ENCODE data around the gene FHOD3. TPM values are rescaled to one million over a fixed set of nuclear protein-coding genes. Genes with fewer than 3 reads are reported as not detected.

FHOD3 gene
- total RNA-seq, 8 experiments from 2014 or later, result 1.2 to 36.1 (median 21.8) TPM

DNA sequence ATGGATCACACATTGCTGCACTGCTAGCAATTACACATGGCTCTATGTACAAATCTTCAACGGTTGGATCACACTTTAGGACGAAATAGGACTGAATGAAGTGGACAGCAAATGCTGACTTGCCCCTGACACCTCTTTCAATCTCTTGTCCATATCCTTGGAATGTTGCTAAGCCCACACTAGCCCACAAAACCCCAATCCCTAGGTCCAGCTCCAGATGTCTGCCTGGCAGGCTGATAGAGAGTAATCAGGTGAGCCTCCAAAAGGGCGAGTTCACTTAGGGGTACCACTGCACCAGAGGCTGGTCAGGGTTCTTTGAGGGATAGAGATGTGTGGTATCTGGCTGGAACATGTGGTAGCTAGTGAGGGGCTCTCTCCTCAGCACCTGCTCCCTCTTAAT is 18.5 kb upstream of the FHOD3 start:
- WGBS, 10 experiments, result 38 to 100% (median 82%) methylated on average over 1 to 3 of the region's 3 CpGs; no CpG with 5 or more reads in 6 of the 10 experiments
- in situ Hi-C loops (cut with MboI; ENCODE audit: low pct_unique_long_range_greater_than_20kb in 2 of 9, low sequenced_read_pairs in 9 of 9, unreplicated experiment in 9 of 9), result loop anchor here in 3 of 9 experiments (25.0 kb wide), 3 partner anchors 192 to 517 kb away; no protein-coding TSS in a partner anchor

DNA sequence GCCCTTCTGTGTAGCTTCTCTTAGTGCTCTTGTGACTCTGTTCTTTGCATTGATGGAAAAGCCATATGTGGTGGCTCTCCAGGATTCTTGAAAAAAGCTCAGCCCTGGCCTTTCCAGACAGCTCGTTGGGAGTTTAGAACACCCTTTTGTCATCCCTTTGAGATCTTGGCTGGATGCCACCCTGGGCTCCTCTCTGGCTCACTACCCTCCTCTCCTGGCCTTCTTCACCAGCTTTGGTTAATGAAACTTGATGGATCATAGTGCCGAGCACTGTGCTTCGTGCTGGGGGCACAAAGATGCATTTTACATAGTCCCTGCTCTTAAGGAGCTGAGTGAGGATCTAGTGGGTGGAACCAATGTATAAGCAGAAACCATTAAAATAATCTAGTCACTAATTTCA is 15.6 kb upstream of the FHOD3 start:
- in situ Hi-C loops (cut with MboI; ENCODE audit: low pct_unique_long_range_greater_than_20kb in 2 of 9, low sequenced_read_pairs in 9 of 9, unreplicated experiment in 9 of 9), result loop anchor here in 4 of 9 experiments (10.0 to 25.0 kb wide), 4 partner anchors 187 to 520 kb away; no protein-coding TSS in a partner anchor
- ATAC-seq (replicated peaks in 6 of 8), result no peak
- 0 to 94% (median 63%) methylated on average over 1 to 3 of the region's 3 CpGs; no CpG with 5 or more reads in 2 of the 10 experiments for WGBS, 10 experiments
- H3K27ac ChIP-seq, result no peak overlapping the region
- no peak overlapping the region for H3K4me3 ChIP-seq
- H3K4me1 ChIP-seq (replicated peaks in 1 of 2), result no peaks in the 10 kb centered on the region

More for the DNA sequence above, 18.5 kb upstream of the FHOD3 start:
- H3K4me1 ChIP-seq (replicated peaks in 1 of 2), result no peaks in the 10 kb centered on the region
- no peak overlapping the region for H3K27ac ChIP-seq
- no peak overlapping the region for H3K4me3 ChIP-seq
- no peak for ATAC-seq (replicated peaks in 6 of 8)

- 0 to 94% (median 73%) methylated on average over 1 to 4 of the region's 6 CpGs; no CpG with 5 or more reads in 6 of the 10 experiments for WGBS, 10 experiments
- Histone ChIP-seq H3K4me3 (no peak overlapping the region), H3K4me1 (replicated peaks in 1 of 2) (no peaks in the 10 kb centered on the region), H3K27ac (no peak overlapping the region)
- in situ Hi-C loops (cut with MboI; ENCODE audit: low pct_unique_long_range_greater_than_20kb in 2 of 9, low sequenced_read_pairs in 9 of 9, unreplicated experiment in 9 of 9), result loop anchor here in 4 of 9 experiments (10.0 to 25.0 kb wide), 4 partner anchors 189 to 521 kb away; no protein-coding TSS in a partner anchor
- ATAC-seq (replicated peaks in 6 of 8), result no peak
Measured at GRCh38 chr18:36283448-36283847, 14.1 kb upstream of the FHOD3 start.

DNA sequence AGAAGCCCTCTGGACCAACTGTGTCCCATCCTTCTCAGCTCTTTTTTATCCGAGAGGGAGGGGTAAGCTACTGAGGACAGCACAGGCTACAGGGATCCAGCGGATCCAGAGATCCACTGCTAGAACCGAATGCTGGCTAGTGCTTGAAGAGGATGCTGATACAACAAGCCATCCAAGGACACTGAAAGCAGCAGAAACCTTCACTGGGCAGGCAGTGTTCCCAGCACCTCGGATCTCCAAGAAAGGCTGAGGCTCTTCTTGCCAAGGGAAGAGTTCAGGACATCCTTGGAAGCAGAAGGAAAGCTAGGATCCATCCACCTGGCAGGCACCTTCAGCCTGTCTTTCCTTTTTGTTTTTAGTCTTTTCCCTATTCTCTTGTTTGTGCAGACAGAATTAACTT is 13.2 kb upstream of the FHOD3 start:
- WGBS, 10 experiments, result 17 to 100% (median 70%) methylated on average over 1 to 3 of the region's 4 CpGs; no CpG with 5 or more reads in 5 of the 10 experiments

DNA sequence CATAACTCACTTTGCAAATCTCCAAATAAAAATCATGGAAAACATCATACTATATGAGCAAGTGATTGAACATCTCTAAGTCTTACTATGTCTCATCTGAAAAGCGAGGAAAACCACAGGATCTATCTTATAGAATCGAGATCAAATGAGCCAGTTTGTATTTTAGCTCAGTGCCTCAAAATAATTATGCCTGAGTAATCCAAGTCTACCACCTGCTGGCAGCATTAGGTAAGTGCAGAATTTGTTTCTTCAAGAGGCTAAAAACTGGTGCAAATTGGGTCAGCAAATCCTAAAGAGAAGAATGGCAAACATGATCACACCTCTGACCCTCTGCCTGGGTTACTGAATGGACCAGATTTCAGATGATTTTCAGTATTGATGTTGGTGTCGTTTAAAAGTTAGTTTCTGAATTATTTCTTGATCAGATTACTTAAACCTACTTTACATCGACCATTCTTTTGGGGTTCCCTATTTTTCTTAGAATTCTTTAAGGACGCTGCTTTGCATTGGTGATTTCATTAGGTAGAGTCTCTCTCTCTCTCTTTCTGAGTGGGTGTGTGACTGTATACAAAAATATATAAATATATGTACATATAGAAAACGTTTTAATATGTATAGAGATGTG is 12.7 kb upstream of the FHOD3 start:
- H3K27ac ChIP-seq, result no peak overlapping the region
- no peaks in the 10 kb centered on the region for H3K4me1 ChIP-seq (replicated peaks in 1 of 2)
- H3K4me3 ChIP-seq, result no peak overlapping the region
- 0 to 51% (median 14%) methylated on average over 2 to 6 of the region's 6 CpGs for WGBS, 10 experiments
- in situ Hi-C loops (cut with MboI; ENCODE audit: low pct_unique_long_range_greater_than_20kb in 2 of 9, low sequenced_read_pairs in 9 of 9, unreplicated experiment in 9 of 9), result loop anchor here in 4 of 9 experiments (10.0 to 25.0 kb wide), 4 partner anchors 190 to 522 kb away; no protein-coding TSS in a partner anchor
- peak in 6 of 8 experiments; percentile 21 to 75 (median 35) for ATAC-seq (replicated peaks in 6 of 8)

More for the DNA sequence above, 13.2 kb upstream of the FHOD3 start:
- Histone ChIP-seq H3K27ac (no peak overlapping the region), H3K4me3 (no peak overlapping the region), H3K4me1 (replicated peaks in 1 of 2) (no peaks in the 10 kb centered on the region)
- peak in 1 of 8 experiments; percentile 14 for ATAC-seq (replicated peaks in 6 of 8)
- in situ Hi-C loops (cut with MboI; ENCODE audit: low pct_unique_long_range_greater_than_20kb in 2 of 9, low sequenced_read_pairs in 9 of 9, unreplicated experiment in 9 of 9), result loop anchor here in 4 of 9 experiments (10.0 to 25.0 kb wide), 4 partner anchors 189 to 522 kb away; no protein-coding TSS in a partner anchor

GRCh38 chr18:36287653-36288052 is 9.9 kb upstream of the FHOD3 start:
- 100% methylated on average over 1 of the region's 2 CpGs; no CpG with 5 or more reads in 5 of the 10 experiments for WGBS, 10 experiments
- no peak for ATAC-seq (replicated peaks in 6 of 8)
- no peak overlapping the region for H3K27ac ChIP-seq

DNA sequence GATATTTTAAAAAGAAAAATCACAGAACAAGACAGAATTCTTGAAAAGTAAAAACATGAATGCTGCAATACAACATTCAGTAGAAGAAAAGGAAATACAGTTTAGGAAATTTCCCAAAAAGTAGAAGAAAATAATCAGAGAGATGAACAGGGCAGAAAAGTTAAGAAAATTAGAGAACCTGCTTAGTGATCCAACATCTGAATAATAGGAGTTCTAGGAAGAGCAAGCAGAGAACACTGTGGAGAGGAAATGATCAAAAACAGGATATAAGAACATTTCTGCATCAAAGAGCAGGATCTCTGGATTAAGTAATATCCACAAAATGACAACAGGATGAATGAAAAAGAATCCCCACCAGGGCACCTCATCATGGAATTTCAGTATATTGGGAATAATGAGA is 8.8 kb upstream of the FHOD3 start:
- no peaks in the 10 kb centered on the region for H3K4me1 ChIP-seq (replicated peaks in 1 of 2)
- ATAC-seq (replicated peaks in 6 of 8), result no peak
- H3K4me3 ChIP-seq, result no peak overlapping the region
- H3K27ac ChIP-seq, result no peak overlapping the region
- in situ Hi-C loops (cut with MboI; ENCODE audit: low pct_unique_long_range_greater_than_20kb in 2 of 9, low sequenced_read_pairs in 9 of 9, unreplicated experiment in 9 of 9), result loop anchor here in 4 of 9 experiments (10.0 to 25.0 kb wide), 4 partner anchors 194 to 526 kb away; no protein-coding TSS in a partner anchor

More at GRCh38 chr18:36287653-36288052, 9.9 kb upstream of the FHOD3 start:
- in situ Hi-C loops (cut with MboI; ENCODE audit: low pct_unique_long_range_greater_than_20kb in 2 of 9, low sequenced_read_pairs in 9 of 9, unreplicated experiment in 9 of 9), result loop anchor here in 4 of 9 experiments (10.0 to 25.0 kb wide), 4 partner anchors 193 to 525 kb away; no protein-coding TSS in a partner anchor
- Histone ChIP-seq H3K4me3 (no peak overlapping the region), H3K4me1 (replicated peaks in 1 of 2) (no peaks in the 10 kb centered on the region)

- Histone ChIP-seq H3K4me1 (replicated peaks in 1 of 2) (peaks cover 0 to 2% of the 10 kb centered on the region in 2 donors), H3K27ac (no peak overlapping the region), H3K4me3 (no peak overlapping the region)
- no peak for ATAC-seq (replicated peaks in 6 of 8)
- WGBS, 10 experiments, result 0 to 83% (median 0%) methylated on average over 1 of the region's 1 CpG; no CpG with 5 or more reads in 5 of the 10 experiments
- in situ Hi-C loops (cut with MboI; ENCODE audit: low pct_unique_long_range_greater_than_20kb in 2 of 9, low sequenced_read_pairs in 9 of 9, unreplicated experiment in 9 of 9), result loop anchor here in 3 of 9 experiments (25.0 kb wide), 3 partner anchors 207 to 532 kb away; no protein-coding TSS in a partner anchor
Measured at GRCh38 chr18:36294031-36294430, 3.5 kb upstream of the FHOD3 start.

DNA sequence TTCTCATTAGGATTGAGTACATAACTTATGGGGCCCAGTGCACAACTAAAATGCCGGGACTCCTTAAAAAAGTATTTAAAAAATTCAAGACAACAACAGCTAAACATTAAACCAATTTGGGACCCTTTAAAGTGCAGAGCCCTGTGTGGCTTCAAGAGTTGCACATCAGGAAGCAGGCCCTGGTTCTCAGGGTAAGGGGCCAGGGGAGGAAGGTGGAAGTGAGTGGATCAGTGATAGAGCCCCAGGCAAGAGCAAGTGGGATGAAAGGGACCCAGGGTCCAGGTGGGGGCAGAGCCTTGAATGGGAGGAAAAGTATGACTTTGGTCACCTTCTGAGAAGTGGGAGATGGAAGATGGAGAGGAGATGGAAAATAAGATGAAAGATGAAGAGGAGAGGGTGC is 2.3 kb upstream of the FHOD3 start:
- ATAC-seq (replicated peaks in 6 of 8), result no peak
- 67 to 100% (median 100%) methylated on average over 1 of the region's 1 CpG; no CpG with 5 or more reads in 3 of the 10 experiments for WGBS, 10 experiments
- peaks cover 5 to 13% of the 10 kb centered on the region in 2 donors for H3K4me1 ChIP-seq (replicated peaks in 1 of 2)
- H3K27ac ChIP-seq, result no peak overlapping the region
- in situ Hi-C loops (cut with MboI; ENCODE audit: low pct_unique_long_range_greater_than_20kb in 2 of 9, low sequenced_read_pairs in 9 of 9, unreplicated experiment in 9 of 9), result loop anchor here in 3 of 9 experiments (25.0 kb wide), 3 partner anchors 208 to 533 kb away; no protein-coding TSS in a partner anchor
- no peak overlapping the region for H3K4me3 ChIP-seq

DNA sequence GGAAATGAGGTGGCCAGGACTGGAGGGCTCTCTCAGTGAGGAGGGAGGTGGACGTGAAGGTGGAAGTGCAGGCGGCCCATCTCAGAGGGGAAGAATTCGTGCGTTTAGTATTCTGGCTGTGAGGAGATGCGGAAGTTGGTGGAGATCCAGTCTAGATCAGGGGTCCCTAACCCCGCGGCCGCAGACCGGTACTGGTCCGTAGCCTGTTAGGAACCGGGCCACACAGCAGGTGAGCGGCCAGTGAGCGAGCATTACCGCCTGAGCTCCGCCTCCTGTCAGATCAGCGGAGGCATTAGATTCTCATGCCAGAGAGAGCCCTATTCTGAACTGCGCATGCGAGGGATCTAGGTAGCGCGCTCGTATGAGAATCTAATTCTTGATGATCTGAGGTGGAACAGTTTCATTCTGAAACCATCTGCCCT is 1.6 kb upstream of the FHOD3 start:
- in situ Hi-C loops (cut with MboI; ENCODE audit: low pct_unique_long_range_greater_than_20kb in 2 of 9, low sequenced_read_pairs in 9 of 9, unreplicated experiment in 9 of 9), result loop anchor here in 3 of 9 experiments (25.0 kb wide), 3 partner anchors 209 to 534 kb away; no protein-coding TSS in a partner anchor
- no peak for ATAC-seq (replicated peaks in 6 of 8)
- H3K4me1 ChIP-seq (replicated peaks in 1 of 2), result peaks cover 5 to 13% of the 10 kb centered on the region in 2 donors
- 28 to 92% (median 79%) methylated on average over 2 to 14 of the region's 21 CpGs; no CpG with 5 or more reads in 5 of the 10 experiments for WGBS, 10 experiments
- no peak overlapping the region for H3K27ac ChIP-seq
- no peak overlapping the region for H3K4me3 ChIP-seq

DNA sequence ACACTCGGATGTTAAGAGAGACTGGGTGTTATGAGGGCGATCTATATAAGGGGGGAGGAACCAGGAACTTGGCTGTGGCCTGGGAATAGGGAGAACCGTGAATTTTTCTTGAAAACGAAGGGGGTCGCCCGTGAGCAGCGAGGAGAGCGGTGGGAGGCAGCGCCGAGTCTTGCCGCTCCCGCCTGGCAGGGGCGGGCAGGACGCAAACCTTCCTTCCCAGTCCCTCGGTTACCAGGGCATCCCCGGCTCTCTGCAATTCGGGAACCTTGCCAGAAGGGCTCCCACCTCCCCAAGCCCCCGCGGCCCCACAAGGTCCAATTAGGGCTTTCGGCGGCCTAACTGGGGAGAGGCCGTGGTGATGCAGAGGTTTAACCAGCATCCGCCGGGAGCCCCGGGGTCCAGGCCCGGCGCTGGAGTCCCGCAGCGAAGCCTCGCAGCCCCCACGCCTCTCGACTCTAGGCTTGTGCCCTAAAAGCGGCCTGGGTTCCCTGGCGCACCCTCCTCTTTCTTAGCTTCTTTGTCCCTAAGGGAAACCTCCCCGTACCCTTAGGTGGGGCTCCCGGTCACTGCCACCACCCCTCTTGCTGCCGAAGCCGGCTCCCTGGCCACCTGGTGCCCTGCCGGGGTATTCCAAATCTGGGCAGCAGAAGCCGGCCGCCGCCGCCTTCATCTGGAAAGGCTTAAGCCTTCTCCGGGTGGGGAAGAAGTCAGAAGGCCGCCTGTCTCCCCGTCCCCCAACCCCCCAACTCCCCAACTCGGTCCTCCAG is 680 bp upstream of the FHOD3 start:
- Histone ChIP-seq H3K27ac (peak overlapping the region; percentile 78 to 89), H3K4me1 (replicated peaks in 1 of 2) (peaks cover 5 to 13% of the 10 kb centered on the region in 2 donors), H3K4me3 (peak overlapping the region; percentile 60 to 98 (median 79))
- ATAC-seq (replicated peaks in 6 of 8), result peak; percentile 51 to 72 (median 61)
- 0 to 3% (median 0%) methylated on average over 1 to 11 of the region's 47 CpGs; no CpG with 5 or more reads in 3 of the 10 experiments for WGBS, 10 experiments
- in situ Hi-C loops (cut with MboI; ENCODE audit: low pct_unique_long_range_greater_than_20kb in 2 of 9, low sequenced_read_pairs in 9 of 9, unreplicated experiment in 9 of 9), result loop anchor here in 3 of 9 experiments (25.0 kb wide), 3 partner anchors 210 to 535 kb away; no protein-coding TSS in a partner anchor

DNA sequence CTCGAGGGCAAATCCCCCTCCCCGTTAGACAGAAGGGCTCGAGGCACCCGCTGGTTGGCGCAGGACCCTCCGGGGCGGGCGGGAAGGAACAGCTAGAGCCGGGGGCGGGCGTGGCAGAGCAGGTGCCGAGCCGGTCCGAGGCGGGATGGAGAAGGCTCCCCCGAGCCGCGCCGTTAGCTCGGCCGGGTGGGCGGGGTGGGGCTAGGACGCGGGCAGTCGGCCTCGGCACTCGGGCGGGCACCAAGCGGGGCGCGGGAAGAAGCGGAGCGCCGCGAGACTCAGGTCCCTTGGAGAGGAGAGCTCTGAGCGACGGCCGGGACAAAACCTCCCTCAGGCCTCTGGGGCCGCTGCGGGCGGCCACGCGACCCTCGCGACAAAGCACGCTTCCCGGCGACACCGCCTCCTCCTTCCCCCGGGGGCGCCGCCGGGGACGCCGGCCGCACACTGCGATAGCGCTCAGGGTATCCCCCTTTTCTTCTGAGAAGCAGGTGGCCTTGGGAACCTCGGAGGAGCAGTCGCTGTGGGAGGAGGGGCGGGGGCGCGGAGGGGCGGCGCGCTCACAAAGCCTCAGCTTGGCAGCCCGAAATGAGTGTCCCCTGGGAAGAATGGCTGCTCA is 721 bp downstream of the FHOD3 start:
- Histone ChIP-seq H3K27ac (peak overlapping the region; percentile 78 to 89), H3K4me3 (peak overlapping the region; percentile 60 to 98 (median 79)), H3K4me1 (replicated peaks in 1 of 2) (peaks cover 12 to 24% of the 10 kb centered on the region in 2 donors)
- 0% methylated on average over 1 of the region's 67 CpGs; no CpG with 5 or more reads in 8 of the 10 experiments for WGBS, 10 experiments
- in situ Hi-C loops (cut with MboI; ENCODE audit: low pct_unique_long_range_greater_than_20kb in 2 of 9, low sequenced_read_pairs in 9 of 9, unreplicated experiment in 9 of 9), result loop anchor here in 3 of 9 experiments (25.0 kb wide), 3 partner anchors 211 to 536 kb away; no protein-coding TSS in a partner anchor
- peak in 7 of 8 experiments; percentile 4 to 55 (median 46) for ATAC-seq (replicated peaks in 6 of 8)
